Ectodermal cell (in vitro differentiated cells): ENCODE results near the gene DSCAM.
"Not testable (repeated sequence)": the region's sequence is repeated elsewhere in the genome, so short reads cannot be mapped to it uniquely, and the experiment has no call there.

ENCODE experiments used
- H3K27ac ChIP-seq: 2 replicates; pipeline ENCODE4 v1.7.0; 2013; ENCODE audit warnings: mild to moderate bottlenecking, low read depth, low read length; ENCODE audit not compliant: insufficient read depth, poor library complexity, severe bottlenecking
- H3K27me3 ChIP-seq: 2 replicates; pipeline ENCODE4 v1.7.0; 2013; ENCODE audit warnings: mild to moderate bottlenecking, low read length; ENCODE audit not compliant: insufficient read depth, control insufficient read depth, poor library complexity, severe bottlenecking
- H3K36me3 ChIP-seq: one replicate; pipeline ENCODE4 v1.7.0; 2013; ENCODE audit warnings: low read length; ENCODE audit not compliant: control insufficient read depth, insufficient read depth
- H3K4me1 ChIP-seq: one replicate; pipeline ENCODE4 v1.7.0; 2013; ENCODE audit warnings: low read length; ENCODE audit not compliant: control insufficient read depth, insufficient read depth
- H3K4me3 ChIP-seq: 2 replicates; pipeline ENCODE4 v1.7.0; 2013; ENCODE audit warnings: low read depth, low read length, control low read depth; ENCODE audit not compliant: insufficient read depth
- H3K9me3 ChIP-seq: 2 replicates; pipeline ENCODE4 v1.7.0; 2013; ENCODE audit warnings: mild to moderate bottlenecking, low read length, moderate library complexity; ENCODE audit not compliant: control insufficient read depth
- WGBS, 2 experiments: methylation state at CpG; one replicate each; pipeline ENCODE4 v1.1.7; 2013; ENCODE audit warnings: missing lambda C conversion rate in 2 of 2; 5-methylcytosine and 5-hydroxymethylcytosine counted together

Gene DSCAM

DNA sequence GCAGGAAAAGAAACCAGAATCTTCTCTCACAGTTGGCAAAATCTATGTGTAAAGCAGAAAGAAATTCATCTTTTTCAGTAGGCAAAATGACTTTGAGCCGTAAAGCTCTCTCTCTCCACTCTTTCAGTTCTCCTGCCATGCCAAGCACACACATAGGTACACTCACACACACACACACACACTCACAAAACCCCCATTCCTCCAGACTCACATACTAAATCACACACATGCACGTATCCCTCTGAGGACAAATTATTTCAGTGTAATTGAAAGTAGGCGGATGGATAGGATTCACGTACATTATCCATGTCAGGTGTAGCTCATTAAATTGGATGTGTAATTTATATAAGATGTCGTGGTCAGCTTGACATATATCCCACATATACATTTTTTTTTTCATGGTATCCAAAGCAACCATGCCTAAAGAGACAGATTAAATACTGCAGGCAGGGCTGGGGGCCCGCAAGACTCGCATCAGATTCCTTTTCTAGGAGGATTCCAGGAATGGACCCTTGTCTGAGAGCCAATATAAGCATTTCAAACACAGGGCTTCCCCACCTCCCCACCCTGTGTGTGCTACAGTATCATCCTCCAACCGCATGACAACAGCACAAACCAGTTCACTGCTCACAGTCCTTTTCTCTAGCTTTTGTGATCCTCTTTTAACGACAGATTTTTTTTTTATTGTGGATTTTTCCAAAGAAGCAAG, 658.9 kb downstream of the DSCAM start:
- no peak overlapping the region for H3K27ac ChIP-seq
- H3K9me3 ChIP-seq, result peaks cover 2% of the 10 kb centered on the region
- WGBS, 2 experiments, result 92 to 96% methylated on average over 5 to 8 of the region's 9 CpGs
- no peak overlapping the region for H3K4me3 ChIP-seq
- H3K4me1 ChIP-seq, result no peaks in the 10 kb centered on the region
- no peaks in the 10 kb centered on the region for H3K36me3 ChIP-seq
- no peaks in the 10 kb centered on the region for H3K27me3 ChIP-seq

DNA sequence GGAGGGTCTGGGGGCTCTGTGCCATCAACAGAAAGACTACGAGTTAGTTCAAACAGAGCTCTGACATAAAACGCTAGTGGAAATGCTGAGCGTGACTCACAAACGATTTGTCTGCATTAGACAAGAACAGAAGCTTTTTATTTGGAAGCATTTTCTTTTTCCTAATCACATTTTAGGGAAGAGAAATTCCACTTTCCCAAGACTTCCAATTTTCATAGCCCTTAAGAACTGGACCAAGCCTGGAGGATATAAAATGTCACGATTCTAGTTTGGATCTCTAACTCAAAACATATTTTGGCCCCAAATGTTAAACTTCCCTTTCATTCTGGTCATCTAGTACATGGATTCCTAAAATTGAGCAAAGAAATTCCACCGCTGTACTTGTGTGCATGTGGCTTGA, 659.7 kb downstream of the DSCAM start:
- Histone ChIP-seq H3K27me3 (no peaks in the 10 kb centered on the region), H3K9me3 (peaks cover 2% of the 10 kb centered on the region), H3K36me3 (no peaks in the 10 kb centered on the region), H3K27ac (no peak overlapping the region), H3K4me3 (no peak overlapping the region), H3K4me1 (no peaks in the 10 kb centered on the region)
- 94% methylated on average over 6 of the region's 6 CpGs for WGBS, 2 experiments

DNA sequence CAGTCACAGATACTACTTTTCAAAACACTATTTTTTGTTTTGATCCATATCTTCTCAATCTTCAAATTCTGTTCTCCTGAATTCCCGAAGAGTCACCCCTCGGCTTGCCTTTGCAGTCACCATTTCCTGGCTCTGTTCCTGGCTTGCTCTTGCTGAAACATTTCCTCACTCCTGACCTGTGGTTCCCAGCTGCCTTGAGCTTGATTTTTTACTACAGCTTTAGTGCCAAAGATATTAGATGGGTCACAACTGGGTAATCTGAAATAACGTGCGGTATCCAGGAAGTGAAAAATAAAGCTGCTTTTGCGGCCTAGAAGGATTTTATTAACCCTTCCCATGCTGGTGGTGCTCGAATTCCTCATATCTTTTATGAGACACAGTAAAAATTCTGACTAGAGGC, 660.9 kb downstream of the DSCAM start:
- H3K27ac ChIP-seq, result no peak overlapping the region

DNA sequence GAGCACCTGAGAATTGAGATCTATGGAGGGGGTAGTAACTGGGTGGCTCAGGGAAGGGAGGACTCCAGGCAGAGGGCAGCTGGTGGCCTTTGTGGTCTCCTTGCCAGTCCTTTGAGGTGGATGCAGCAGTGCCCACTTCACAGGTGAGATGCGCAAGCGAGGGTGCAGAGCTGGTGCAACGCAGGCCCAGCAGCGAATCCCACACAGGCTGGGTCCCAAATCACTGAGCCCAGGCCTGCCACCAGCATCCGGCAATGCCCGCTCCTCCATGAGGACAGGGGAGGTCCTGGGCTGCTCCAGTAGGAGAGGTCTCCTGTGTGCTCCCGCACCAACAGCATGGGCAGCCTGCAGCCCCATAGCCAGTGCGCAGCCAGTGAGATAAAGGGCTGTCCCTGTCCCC, 661.8 kb downstream of the DSCAM start:
- H3K4me1 ChIP-seq, result no peaks in the 10 kb centered on the region
- H3K27me3 ChIP-seq, result no peaks in the 10 kb centered on the region
- WGBS, 2 experiments, result 93 to 95% methylated on average over 8 of the region's 8 CpGs
- no peaks in the 10 kb centered on the region for H3K9me3 ChIP-seq
- no peaks in the 10 kb centered on the region for H3K36me3 ChIP-seq
- H3K4me3 ChIP-seq, result no peak overlapping the region
- H3K27ac ChIP-seq, result no peak overlapping the region

More for the DNA sequence above, 660.9 kb downstream of the DSCAM start:
- no peak overlapping the region for H3K4me3 ChIP-seq
- WGBS, 2 experiments, result 67 to 69% methylated on average over 6 of the region's 6 CpGs
- H3K36me3 ChIP-seq, result no peaks in the 10 kb centered on the region
- H3K9me3 ChIP-seq, result no peaks in the 10 kb centered on the region
- no peaks in the 10 kb centered on the region for H3K4me1 ChIP-seq
- H3K27me3 ChIP-seq, result no peaks in the 10 kb centered on the region

DNA sequence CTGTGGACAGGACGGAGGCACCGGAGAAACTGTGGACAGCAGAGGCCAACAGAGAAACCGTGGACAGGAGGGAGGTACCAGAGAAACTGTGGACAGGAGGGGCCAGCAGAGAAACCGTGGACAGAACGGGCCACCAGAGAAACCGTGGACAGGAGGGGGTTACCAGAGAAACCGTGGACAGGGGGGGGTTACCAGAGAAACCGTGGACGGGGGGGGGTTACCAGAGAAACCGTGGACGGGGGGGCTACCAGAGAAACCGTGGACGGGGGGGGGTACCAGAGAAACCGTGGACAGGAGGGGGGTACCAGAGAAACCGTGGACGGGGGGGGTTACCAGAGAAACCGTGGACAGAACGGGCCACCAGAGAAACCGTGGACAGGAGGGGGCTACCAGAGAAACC, 664.5 kb downstream of the DSCAM start:
- H3K27me3 ChIP-seq, H3K36me3 ChIP-seq, H3K27ac ChIP-seq, H3K9me3 ChIP-seq, H3K4me1 ChIP-seq, H3K4me3 ChIP-seq: not testable (repeated sequence)
- 84 to 87% methylated on average over 13 to 14 of the region's 19 CpGs for WGBS, 2 experiments

DNA sequence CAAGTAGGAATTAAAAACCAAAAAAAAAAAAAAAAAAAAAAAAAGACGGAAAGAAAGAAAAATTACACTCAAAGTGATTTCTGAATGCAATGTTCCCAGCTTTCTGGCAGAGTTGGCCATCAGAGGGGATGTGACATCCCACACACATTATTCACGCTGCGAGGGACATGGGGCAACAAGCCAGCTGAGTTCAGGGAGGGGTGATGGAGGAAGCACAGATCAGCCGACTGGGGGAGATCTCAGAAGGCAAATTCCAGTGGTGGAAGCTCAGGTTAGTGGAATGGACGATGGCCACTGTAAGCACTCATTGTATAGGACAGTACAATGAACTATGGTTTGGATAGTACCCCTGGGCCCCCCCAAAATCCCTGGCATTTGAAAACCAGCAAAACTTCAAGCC, 667.8 kb downstream of the DSCAM start:
- Histone ChIP-seq H3K27me3 (no peaks in the 10 kb centered on the region), H3K36me3 (no peaks in the 10 kb centered on the region), H3K4me1 (no peaks in the 10 kb centered on the region), H3K4me3 (no peak overlapping the region), H3K9me3 (no peaks in the 10 kb centered on the region), H3K27ac (no peak overlapping the region)
- WGBS, 2 experiments, result 82 to 86% methylated on average over 5 of the region's 5 CpGs

DNA sequence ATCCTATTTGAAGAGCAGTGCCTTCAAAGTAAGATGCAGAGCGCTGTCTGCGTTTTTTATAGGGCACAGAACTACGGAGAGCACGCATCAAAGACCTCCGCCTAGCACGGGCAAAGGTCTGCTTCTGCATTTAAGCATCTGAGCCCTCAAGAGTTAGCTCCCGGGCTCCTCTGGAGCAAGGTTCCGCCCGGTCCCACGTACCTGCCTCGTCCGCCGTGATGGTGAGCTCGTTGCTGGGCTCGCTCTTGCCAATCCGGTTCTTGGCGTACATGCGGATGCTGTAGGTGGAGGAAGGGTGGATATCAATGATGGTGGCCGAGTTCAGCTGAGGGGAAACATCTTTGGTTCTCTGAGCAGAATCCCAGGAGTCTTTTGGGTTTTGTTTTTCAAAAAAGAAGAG, 668.2 kb downstream of the DSCAM start:
- Histone ChIP-seq H3K36me3 (no peaks in the 10 kb centered on the region), H3K27me3 (no peaks in the 10 kb centered on the region), H3K27ac (no peak overlapping the region), H3K4me3 (no peak overlapping the region), H3K4me1 (no peaks in the 10 kb centered on the region), H3K9me3 (no peaks in the 10 kb centered on the region)
- WGBS, 2 experiments, result 95% methylated on average over 19 of the region's 19 CpGs

DNA sequence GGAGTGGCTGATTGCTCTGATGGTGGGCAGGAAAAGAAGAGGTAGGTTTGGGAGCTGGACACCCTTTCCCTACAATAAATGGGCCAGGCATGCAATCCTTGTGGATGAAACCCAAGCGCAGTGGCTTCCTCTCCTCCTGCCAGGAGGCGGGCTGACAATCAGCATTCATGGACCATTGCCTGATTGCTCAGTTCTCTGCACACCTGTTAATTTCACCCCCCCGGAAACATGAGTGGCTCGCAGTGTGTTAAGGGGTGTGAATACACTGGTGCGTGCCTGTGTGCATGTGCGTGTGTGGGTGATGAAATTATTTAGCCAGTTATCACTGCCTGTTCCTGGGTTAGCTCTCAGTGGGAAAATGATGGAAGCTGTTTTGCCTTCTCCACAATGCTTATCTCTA, 669.0 kb downstream of the DSCAM start:
- H3K4me3 ChIP-seq, result no peak overlapping the region
- WGBS, 2 experiments, result 91% methylated on average over 6 of the region's 6 CpGs
- no peaks in the 10 kb centered on the region for H3K36me3 ChIP-seq
- no peaks in the 10 kb centered on the region for H3K27me3 ChIP-seq
- no peaks in the 10 kb centered on the region for H3K9me3 ChIP-seq
- H3K27ac ChIP-seq, result no peak overlapping the region
- no peaks in the 10 kb centered on the region for H3K4me1 ChIP-seq

DNA sequence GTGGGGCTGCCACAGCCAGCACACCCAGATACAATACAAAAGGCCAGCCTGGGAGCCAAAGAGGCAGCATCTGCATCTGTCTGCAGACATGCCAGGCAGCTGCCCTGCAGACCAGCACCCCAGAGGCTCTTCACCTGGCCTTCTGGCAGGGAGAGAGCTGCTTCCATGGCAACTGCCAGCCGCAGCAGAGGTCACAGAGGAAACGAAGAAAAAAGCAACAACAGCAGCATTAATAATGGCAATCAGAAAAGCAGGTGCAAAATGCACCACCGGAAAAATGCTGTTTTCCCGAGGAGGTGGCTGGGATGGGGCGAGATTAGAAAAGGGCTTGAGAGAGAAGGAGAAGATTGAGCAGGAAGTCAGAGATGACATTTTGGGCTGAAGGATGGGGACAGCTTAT, 670.2 kb downstream of the DSCAM start:
- Histone ChIP-seq H3K27ac (no peak overlapping the region), H3K4me1 (no peaks in the 10 kb centered on the region), H3K27me3 (no peaks in the 10 kb centered on the region), H3K4me3 (no peak overlapping the region), H3K36me3 (no peaks in the 10 kb centered on the region), H3K9me3 (no peaks in the 10 kb centered on the region)
- WGBS, 2 experiments, result 60 to 63% methylated on average over 5 of the region's 5 CpGs

DNA sequence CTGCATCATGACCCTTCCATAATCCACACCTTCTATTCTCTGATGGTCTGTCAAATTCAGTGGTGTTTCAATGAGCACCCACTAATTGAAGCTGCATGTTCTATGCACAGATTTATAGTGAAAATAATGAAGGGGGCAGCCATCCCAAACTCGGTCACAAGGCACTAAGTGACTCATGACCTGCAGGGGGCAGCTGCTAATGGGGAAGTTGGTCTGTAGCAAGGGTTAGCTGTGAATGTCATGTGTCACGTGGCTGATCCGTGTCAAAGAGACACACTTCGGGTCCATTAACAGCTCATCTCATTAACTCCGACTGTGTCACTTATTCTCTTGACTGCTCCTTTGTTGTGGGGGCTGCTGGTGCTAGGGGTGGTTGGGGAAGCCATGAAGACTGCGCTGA, 673.1 kb downstream of the DSCAM start:
- H3K9me3 ChIP-seq, result no peaks in the 10 kb centered on the region
- no peaks in the 10 kb centered on the region for H3K27me3 ChIP-seq
- H3K36me3 ChIP-seq, result no peaks in the 10 kb centered on the region
- WGBS, 2 experiments, result 78 to 79% methylated on average over 6 of the region's 6 CpGs
- no peak overlapping the region for H3K27ac ChIP-seq
- H3K4me3 ChIP-seq, result no peak overlapping the region
- H3K4me1 ChIP-seq, result no peaks in the 10 kb centered on the region

DNA sequence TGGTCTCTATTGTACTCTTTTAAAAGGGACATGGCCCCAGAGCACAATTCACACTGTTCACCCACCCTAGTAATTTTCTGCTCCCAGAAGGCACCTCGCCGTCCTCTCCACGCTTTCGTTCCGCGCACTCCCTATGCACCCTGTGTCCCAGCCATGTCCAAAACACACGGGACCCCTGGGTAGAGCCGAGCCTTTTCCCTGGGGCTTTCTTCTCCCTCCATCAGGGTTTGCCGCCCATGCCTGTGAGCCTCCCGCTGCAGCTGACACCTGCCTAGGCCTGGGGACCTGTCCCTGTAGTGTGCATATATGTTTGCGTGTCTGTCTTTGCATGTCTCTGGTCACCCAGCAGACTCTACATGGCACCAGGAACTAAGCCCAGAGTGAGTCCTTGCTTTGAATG, 677.0 kb downstream of the DSCAM start:
- Histone ChIP-seq H3K4me3 (no peak overlapping the region), H3K4me1 (peaks cover 15% of the 10 kb centered on the region), H3K9me3 (no peaks in the 10 kb centered on the region), H3K36me3 (no peaks in the 10 kb centered on the region), H3K27ac (no peak overlapping the region), H3K27me3 (no peaks in the 10 kb centered on the region)
- WGBS, 2 experiments, result 92 to 93% methylated on average over 11 of the region's 11 CpGs
